ENCODE data around the gene ADK. TPM values are rescaled to one million over a fixed set of nuclear protein-coding genes. Genes with fewer than 3 reads are reported as not detected.

ADK gene
- total RNA-seq, 1 donor from 2014 or later = 39.4 TPM

- H3K4me3 ChIP-seq (ENCODE audit: low read depth, low read length) = no peak overlapping the region
- DNase-seq (ENCODE audit: low read depth) = no peak
- TF ChIP-seq CTCF (conservative IDR thresholded peaks at IDR 0.05; ENCODE audit: low read depth, low read length) = no peak
Measured at GRCh38 chr10:74424565-74424964, 273.5 kb downstream of the ADK start.

- DNase-seq (ENCODE audit: low read depth) = no peak
- no peak overlapping the region for H3K4me3 ChIP-seq (ENCODE audit: low read depth, low read length)
- TF ChIP-seq CTCF (conservative IDR thresholded peaks at IDR 0.05; ENCODE audit: low read depth, low read length) = no peak
Measured at GRCh38 chr10:74425456-74426001, 274.5 kb downstream of the ADK start.

- no peak for DNase-seq (ENCODE audit: low read depth)
- no peak overlapping the region for H3K4me3 ChIP-seq (ENCODE audit: low read depth, low read length)
- no peak for TF ChIP-seq CTCF (conservative IDR thresholded peaks at IDR 0.05; ENCODE audit: low read depth, low read length)
Measured at GRCh38 chr10:74431816-74432215, 280.8 kb downstream of the ADK start.

GRCh38 chr10:74432841-74433594 is 282.0 kb downstream of the ADK start:
- no peak overlapping the region for H3K4me3 ChIP-seq (ENCODE audit: low read depth, low read length)
- no peak for TF ChIP-seq CTCF (conservative IDR thresholded peaks at IDR 0.05; ENCODE audit: low read depth, low read length)
- DNase-seq (ENCODE audit: low read depth) = no peak

- DNase-seq (ENCODE audit: low read depth) = no peak
Measured at GRCh38 chr10:74433595-74433956, 282.6 kb downstream of the ADK start.

GRCh38 chr10:74433993-74434392 is 283.0 kb downstream of the ADK start:
- no peak for TF ChIP-seq CTCF (conservative IDR thresholded peaks at IDR 0.05; ENCODE audit: low read depth, low read length)
- H3K4me3 ChIP-seq (ENCODE audit: low read depth, low read length) = no peak overlapping the region
- no peak for DNase-seq (ENCODE audit: low read depth)

More at GRCh38 chr10:74433595-74433956, 282.6 kb downstream of the ADK start:
- H3K4me3 ChIP-seq (ENCODE audit: low read depth, low read length) = no peak overlapping the region
- TF ChIP-seq CTCF (conservative IDR thresholded peaks at IDR 0.05; ENCODE audit: low read depth, low read length) = no peak

GRCh38 chr10:74434547-74434946 is 283.5 kb downstream of the ADK start:
- no peak for TF ChIP-seq CTCF (conservative IDR thresholded peaks at IDR 0.05; ENCODE audit: low read depth, low read length)
- no peak for DNase-seq (ENCODE audit: low read depth)
- no peak overlapping the region for H3K4me3 ChIP-seq (ENCODE audit: low read depth, low read length)

Data from epithelial cell of proximal tubule (primary cell).